ENCODE measurements around the gene ADAMTSL5.
"Not testable (repeated sequence)": the region's sequence is repeated elsewhere in the genome, so short reads cannot be mapped to it uniquely, and the experiment has no call there.

Gene ADAMTSL5

DNA sequence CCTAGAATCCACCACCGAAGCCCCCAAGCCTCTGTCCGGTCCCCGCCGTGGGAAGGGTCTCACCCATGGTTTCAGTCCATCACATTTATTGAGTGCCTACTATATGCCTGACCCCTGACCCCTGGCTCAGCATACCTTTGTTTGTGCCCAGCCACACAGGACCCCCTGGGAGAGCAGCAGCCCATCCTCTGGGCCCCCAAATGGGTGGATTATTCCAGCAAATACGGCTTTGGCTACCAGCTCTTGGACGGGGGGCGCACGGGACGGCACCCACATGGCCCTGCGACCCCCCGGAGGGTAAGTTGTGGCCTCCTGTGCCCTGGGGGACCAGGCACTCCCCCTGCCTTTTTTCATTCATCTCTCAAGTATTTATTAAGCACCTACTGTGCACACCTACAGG lies 18.8 kb upstream of the ADAMTSL5 start:
- TF ChIP-seq EZH2 (IDR thresholded peaks at IDR 0.05; ENCODE audit: borderline replicate concordance, low read length), result no peak
- TF ChIP-seq, protein P1, sequence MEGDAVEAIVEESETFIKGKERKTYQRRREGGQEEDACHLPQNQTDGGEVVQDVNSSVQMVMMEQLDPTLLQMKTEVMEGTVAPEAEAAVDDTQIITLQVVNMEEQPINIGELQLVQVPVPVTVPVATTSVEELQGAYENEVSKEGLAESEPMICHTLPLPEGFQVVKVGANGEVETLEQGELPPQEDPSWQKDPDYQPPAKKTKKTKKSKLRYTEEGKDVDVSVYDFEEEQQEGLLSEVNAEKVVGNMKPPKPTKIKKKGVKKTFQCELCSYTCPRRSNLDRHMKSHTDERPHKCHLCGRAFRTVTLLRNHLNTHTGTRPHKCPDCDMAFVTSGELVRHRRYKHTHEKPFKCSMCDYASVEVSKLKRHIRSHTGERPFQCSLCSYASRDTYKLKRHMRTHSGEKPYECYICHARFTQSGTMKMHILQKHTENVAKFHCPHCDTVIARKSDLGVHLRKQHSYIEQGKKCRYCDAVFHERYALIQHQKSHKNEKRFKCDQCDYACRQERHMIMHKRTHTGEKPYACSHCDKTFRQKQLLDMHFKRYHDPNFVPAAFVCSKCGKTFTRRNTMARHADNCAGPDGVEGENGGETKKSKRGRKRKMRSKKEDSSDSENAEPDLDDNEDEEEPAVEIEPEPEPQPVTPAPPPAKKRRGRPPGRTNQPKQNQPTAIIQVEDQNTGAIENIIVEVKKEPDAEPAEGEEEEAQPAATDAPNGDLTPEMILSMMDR (IDR thresholded peaks at IDR 0.05; ENCODE audit: low read length), result no peak
- no peak overlapping the region for H3K9ac ChIP-seq (ENCODE audit: low read length)

DNA sequence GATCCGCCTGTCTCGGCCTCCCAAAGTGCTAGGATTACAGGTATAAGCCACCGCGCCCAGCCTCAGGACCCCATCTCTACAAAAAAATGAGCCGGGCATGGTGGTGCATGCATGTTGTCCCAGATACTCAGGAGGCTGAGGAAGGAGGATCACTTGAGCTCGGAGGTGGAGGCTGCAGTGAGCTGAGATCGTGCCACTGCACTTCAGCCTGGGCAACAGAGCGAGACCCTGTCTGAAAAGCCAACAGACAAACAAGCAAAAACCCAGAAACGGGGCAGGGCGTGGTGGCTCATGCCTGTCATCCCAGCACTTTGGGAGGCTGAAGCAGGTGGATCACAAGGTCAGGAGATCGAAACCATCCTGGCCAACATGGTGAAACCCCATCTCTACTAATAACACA lies 18.0 kb upstream of the ADAMTSL5 start:
- H3F3A ChIP-seq (ENCODE audit: insufficient read depth, low read length); H3K4me2 ChIP-seq (ENCODE audit: low read length); H3K79me2 ChIP-seq (ENCODE audit: insufficient read depth, low read length); H3K9ac ChIP-seq (ENCODE audit: low read length); H4K20me1 ChIP-seq (ENCODE audit: insufficient read depth, low read length); H3K27ac ChIP-seq (ENCODE audit: low read depth, low read length, poor library complexity, severe bottlenecking); H2AFZ ChIP-seq (ENCODE audit: low read length); H3K36me3 ChIP-seq (ENCODE audit: insufficient read depth, low read length); H3K4me3 ChIP-seq (ENCODE audit: low read depth, low read length, poor library complexity, severe bottlenecking); H3K4me1 ChIP-seq (ENCODE audit: insufficient read depth, low read length, severe bottlenecking); H3K9me3 ChIP-seq (ENCODE audit: low read length); H3K9me2 ChIP-seq (ENCODE audit: low read depth, low read length): not testable (repeated sequence)
- peaks cover 20% of the 10 kb centered on the region for H3K27me3 ChIP-seq (ENCODE audit: insufficient read depth, low read length)

More for the DNA sequence above, 18.8 kb upstream of the ADAMTSL5 start:
- Histone ChIP-seq H3K4me1 (ENCODE audit: insufficient read depth, low read length, severe bottlenecking) (no peaks in the 10 kb centered on the region), H4K20me1 (ENCODE audit: insufficient read depth, low read length) (no peaks in the 10 kb centered on the region), H3K36me3 (ENCODE audit: insufficient read depth, low read length) (no peaks in the 10 kb centered on the region; the same call in 1 of the 2 replicates), H3K27me3 (ENCODE audit: insufficient read depth, low read length) (peaks cover 20% of the 10 kb centered on the region), H3K27ac (ENCODE audit: low read depth, low read length, poor library complexity, severe bottlenecking) (no peak overlapping the region), H3K9me2 (ENCODE audit: low read depth, low read length) (no peaks in the 10 kb centered on the region), H3K4me3 (ENCODE audit: low read depth, low read length, poor library complexity, severe bottlenecking) (no peak overlapping the region), H3K9me3 (ENCODE audit: low read length) (no peaks in the 10 kb centered on the region), H3K79me2 (ENCODE audit: insufficient read depth, low read length) (no peaks in the 10 kb centered on the region), H3K4me2 (ENCODE audit: low read length) (no peak overlapping the region), H2AFZ (ENCODE audit: low read length) (no peak overlapping the region), H3F3A (ENCODE audit: insufficient read depth, low read length) (no peaks in the 10 kb centered on the region)

DNA sequence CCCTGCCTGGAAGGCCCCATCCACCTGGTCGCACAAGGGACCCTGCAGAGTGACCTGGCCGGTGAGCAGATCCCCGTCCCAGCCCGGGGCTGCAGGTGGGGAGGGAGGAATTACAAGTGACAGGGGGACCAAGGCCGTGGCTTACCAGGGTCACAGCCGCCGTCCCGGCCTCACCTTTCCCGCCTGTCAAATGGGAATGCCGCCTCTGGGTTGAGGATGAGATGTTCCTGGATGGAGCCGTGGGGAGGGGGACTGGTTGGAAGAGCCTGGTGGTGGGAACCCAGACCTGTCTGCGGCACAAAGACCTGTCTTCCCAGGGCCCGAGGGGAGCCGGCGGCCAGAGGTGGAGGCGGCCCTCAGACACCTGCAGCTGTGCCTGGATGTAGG lies 16.6 kb upstream of the ADAMTSL5 start:
- H3K4me1 ChIP-seq (ENCODE audit: insufficient read depth, low read length, severe bottlenecking), result no peaks in the 10 kb centered on the region
- no peak overlapping the region for H2AFZ ChIP-seq (ENCODE audit: low read length)
- H3K9ac ChIP-seq (ENCODE audit: low read length), result no peak overlapping the region
- H3K27me3 ChIP-seq (ENCODE audit: insufficient read depth, low read length), result peaks cover 11% of the 10 kb centered on the region; the same call in 1 of the 2 replicates
- no peak overlapping the region for H3K4me3 ChIP-seq (ENCODE audit: low read depth, low read length, poor library complexity, severe bottlenecking)
- H3K27ac ChIP-seq (ENCODE audit: low read depth, low read length, poor library complexity, severe bottlenecking), result no peak overlapping the region
- no peaks in the 10 kb centered on the region for H3K9me2 ChIP-seq (ENCODE audit: low read depth, low read length)
- H3K9me3 ChIP-seq (ENCODE audit: low read length), result no peaks in the 10 kb centered on the region
- H3K79me2 ChIP-seq (ENCODE audit: insufficient read depth, low read length), result no peaks in the 10 kb centered on the region
- no peak overlapping the region for H3K4me2 ChIP-seq (ENCODE audit: low read length)
- no peaks in the 10 kb centered on the region for H3K36me3 ChIP-seq (ENCODE audit: insufficient read depth, low read length)
- H3F3A ChIP-seq (ENCODE audit: insufficient read depth, low read length), result no peaks in the 10 kb centered on the region
- TF ChIP-seq EZH2 (IDR thresholded peaks at IDR 0.05; ENCODE audit: borderline replicate concordance, low read length), result no peak
- TF ChIP-seq, protein P1 (IDR thresholded peaks at IDR 0.05; ENCODE audit: low read length), result no peak
- no peaks in the 10 kb centered on the region for H4K20me1 ChIP-seq (ENCODE audit: insufficient read depth, low read length)

DNA sequence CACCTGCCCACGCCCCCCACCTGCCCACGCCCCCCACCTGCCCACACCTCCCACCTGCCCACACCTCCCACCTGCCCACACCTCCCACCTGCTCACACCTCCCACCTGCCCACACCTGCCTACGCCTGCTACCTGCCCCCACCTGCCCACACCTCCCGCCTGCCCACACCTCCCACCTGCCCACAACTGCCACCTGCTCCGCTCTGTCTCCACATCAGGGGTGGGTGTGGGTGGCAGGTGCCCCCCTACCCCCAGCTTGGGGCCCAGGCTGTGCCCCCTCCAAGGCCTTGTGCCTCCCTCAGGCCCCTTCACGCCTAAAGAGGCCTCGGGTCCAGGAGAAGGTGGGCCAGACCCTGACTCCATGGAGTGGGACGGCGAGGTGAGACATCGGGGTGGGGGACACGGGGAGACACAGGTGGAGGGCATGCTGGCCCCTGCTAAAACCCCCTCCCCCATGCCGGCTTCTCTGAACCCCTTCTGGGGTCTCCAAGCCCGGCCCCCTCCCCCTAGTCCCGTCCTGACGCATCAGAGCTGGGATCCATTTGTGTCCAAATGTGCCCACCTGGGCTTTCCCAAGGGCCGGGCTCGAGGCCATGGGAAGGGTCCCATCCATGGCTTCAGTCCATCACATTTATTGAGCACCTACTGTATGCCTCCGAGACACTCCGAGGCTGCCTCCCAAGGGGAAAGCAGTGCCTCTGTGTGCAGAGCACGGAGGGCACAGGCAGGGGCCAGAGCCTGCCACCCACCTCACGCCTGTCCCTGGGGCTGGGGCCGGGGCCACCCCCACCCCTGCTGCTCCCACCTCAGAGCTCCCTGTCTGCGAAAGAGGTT lies 16.0 kb upstream of the ADAMTSL5 start:
- H3F3A ChIP-seq (ENCODE audit: insufficient read depth, low read length), result no peaks in the 10 kb centered on the region
- H2AFZ ChIP-seq (ENCODE audit: low read length), result no peak overlapping the region

More for the DNA sequence above, 16.0 kb upstream of the ADAMTSL5 start:
- TF ChIP-seq, protein P1 (IDR thresholded peaks at IDR 0.05; ENCODE audit: low read length), result no peak
- TF ChIP-seq EZH2 (IDR thresholded peaks at IDR 0.05; ENCODE audit: borderline replicate concordance, low read length), result no peak
- Histone ChIP-seq H3K4me1 (ENCODE audit: insufficient read depth, low read length, severe bottlenecking) (no peaks in the 10 kb centered on the region), H3K9me3 (ENCODE audit: low read length) (no peaks in the 10 kb centered on the region), H3K9me2 (ENCODE audit: low read depth, low read length) (no peaks in the 10 kb centered on the region), H3K36me3 (ENCODE audit: insufficient read depth, low read length) (no peaks in the 10 kb centered on the region), H3K9ac (ENCODE audit: low read length) (no peak overlapping the region), H3K4me2 (ENCODE audit: low read length) (no peak overlapping the region), H3K27ac (ENCODE audit: low read depth, low read length, poor library complexity, severe bottlenecking) (no peak overlapping the region), H4K20me1 (ENCODE audit: insufficient read depth, low read length) (no peaks in the 10 kb centered on the region), H3K27me3 (ENCODE audit: insufficient read depth, low read length) (peaks cover 11% of the 10 kb centered on the region; the same call in 1 of the 2 replicates), H3K4me3 (ENCODE audit: low read depth, low read length, poor library complexity, severe bottlenecking) (no peak overlapping the region), H3K79me2 (ENCODE audit: insufficient read depth, low read length) (no peaks in the 10 kb centered on the region)

Measured in OCI-LY1 (cell line).